NB4 (cell line): Measurements from ENCODE around the gene SIGLEC12.
A peak's percentile ranks its signal among the peaks of the same experiment; 100 is the strongest.

Experiments used
- DNase-seq: peaks from one replicate; pipeline ENCODE4 v3.0.0; 2010; ENCODE audit warnings: low read depth
- H3K4me3 ChIP-seq: one replicate; pipeline ENCODE4 v1.5.1; 2011; ENCODE audit warnings: mild to moderate bottlenecking, low read depth, low read length, moderate library complexity
- CTCF ChIP-seq: IDR thresholded peaks from one replicate; pipeline ENCODE4 v1.5.1; 2012; ENCODE audit warnings: low read depth, low read length
- MYC ChIP-seq: IDR thresholded peaks from 2 replicates; pipeline ENCODE4 v1.6.1; 2011; ENCODE audit warnings: low read depth, low read length
- POLR2A ChIP-seq: IDR thresholded peaks from 2 replicates; pipeline ENCODE4 v1.6.1; 2011; ENCODE audit warnings: mild to moderate bottlenecking; ENCODE audit not compliant: insufficient read length; ENCODE audit errors: extremely low read depth
- TF ChIP-seq, protein P1 (sequence below): IDR thresholded peaks from 2 replicates; pipeline ENCODE4 v1.6.1; 2011; ENCODE audit warnings: low read depth, low read length

Gene SIGLEC12

DNA sequence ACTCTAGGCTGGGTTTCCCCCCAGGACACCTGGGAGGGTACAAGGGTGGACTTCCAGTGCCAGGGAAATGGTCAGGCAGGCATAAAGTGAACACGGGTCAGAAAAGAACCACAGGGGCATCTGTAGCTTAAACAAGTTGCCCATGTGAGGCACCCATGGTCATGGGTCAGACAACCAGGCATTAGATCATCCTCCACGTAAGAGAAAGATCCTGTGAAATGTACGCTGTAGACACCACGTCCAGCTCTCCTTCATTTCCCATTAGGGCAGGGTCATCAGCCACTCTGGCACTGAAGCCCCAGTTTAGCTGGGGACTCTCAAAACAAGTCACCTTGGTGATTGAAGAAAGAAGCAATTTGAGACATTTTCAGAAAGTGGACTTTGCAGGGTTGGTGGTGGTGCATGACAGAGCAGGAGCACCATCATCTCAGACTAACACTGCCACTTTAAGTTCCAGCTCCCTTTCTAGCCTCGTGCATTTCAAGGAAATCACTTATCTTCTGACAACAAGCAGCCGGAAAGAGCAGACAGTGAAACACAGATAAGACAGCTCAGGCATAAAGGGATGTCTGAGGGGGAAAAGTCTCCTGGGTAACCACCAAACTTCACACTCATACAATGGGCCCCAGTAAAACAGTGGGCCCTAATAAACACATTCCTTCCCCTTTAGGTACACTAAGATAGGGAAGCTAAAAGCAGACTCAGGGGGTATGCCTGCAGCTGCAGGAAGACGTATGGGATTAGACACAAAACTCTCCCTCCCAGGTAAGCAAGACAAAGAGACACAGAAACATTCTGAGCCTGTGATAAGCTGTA is 46.0 kb upstream of the SIGLEC12 start:
- DNase-seq: peak; percentile 82
- H3K4me3 ChIP-seq: no peak overlapping the region
- TF ChIP-seq POLR2A (no peak), CTCF (no peak), MYC (peak; percentile 54; the same call in 1 of the 2 replicates)
- TF ChIP-seq, protein P1, sequence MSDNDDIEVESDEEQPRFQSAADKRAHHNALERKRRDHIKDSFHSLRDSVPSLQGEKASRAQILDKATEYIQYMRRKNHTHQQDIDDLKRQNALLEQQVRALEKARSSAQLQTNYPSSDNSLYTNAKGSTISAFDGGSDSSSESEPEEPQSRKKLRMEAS: 0 out of 2 replicates have a peak, but pooled peaks have one; percentile 36

DNA sequence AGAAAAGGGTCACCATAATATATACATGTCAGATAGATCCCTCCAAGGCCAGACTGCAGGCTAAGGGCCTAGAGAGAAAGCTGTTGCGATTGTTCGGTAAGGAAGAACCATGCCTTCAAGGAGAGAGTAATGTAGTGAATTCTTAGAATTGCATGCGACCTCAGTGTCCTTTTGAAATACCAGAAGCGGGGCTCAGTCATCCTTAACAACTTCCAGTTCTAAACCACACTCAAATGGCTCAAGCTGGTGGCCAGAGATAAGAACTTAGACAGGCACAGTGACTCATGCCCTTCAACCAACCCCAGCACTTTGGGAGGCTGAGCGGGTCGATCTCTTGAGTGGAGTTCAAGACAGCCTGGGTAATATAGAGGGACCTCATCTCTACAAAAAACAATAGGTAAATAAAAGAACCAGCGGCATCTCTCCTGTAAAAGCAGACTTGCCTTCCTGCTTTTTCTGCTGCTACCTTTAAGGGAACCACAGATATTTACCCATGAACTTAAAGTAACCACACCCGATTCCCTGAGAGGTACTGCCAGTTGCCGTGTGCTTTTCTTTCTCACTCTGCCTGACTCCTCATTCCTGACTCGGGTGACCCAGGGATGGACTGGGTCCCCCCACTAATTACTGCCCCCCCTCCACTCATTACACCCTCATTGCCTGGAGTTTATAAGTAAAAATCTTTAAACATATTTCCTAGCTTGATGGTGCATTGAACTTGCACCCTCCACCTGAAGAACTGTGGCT is 45.2 kb upstream of the SIGLEC12 start:
- peak; percentile 98 for DNase-seq
- peak overlapping the region; percentile 22 for H3K4me3 ChIP-seq
- peak; percentile 91 for TF ChIP-seq MYC
- no peak for TF ChIP-seq POLR2A
- TF ChIP-seq CTCF: no peak
- TF ChIP-seq, protein P1: peak; percentile 70

DNA sequence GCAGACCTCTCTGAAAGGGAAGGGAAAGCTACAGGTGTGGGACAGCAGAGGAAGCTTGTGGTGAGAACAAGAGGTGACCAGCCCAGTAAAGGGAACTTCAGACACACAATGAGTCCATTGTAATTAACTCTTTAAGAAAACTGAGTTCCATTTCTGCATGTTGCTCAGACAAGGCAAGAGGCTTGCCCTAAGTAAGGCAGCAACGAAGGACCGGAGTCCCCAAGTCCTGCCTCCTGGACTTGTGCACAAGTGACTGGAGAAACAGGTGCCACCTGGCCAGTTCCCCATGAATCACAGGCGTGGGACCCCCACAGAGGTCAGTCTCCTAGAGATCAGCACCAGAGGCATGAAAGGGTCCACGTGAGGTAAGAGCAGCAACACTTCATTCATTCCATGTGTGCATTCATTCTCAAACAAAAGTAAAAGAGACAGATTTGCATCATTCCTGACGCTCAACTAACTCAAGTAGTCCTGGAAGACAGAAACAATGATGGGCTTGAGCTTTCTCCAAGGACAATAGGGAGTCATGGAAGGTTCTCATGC is 44.6 kb upstream of the SIGLEC12 start:
- DNase-seq: peak; percentile 53
- TF ChIP-seq, protein P1: no peak
- no peak overlapping the region for H3K4me3 ChIP-seq

GRCh38 chr19:51544038-51544437 is 42.4 kb upstream of the SIGLEC12 start:
- no peak overlapping the region for H3K4me3 ChIP-seq
- no peak for DNase-seq
- TF ChIP-seq MYC: no peak
- no peak for TF ChIP-seq POLR2A
- TF ChIP-seq CTCF: no peak
- TF ChIP-seq, protein P1: no peak

DNA sequence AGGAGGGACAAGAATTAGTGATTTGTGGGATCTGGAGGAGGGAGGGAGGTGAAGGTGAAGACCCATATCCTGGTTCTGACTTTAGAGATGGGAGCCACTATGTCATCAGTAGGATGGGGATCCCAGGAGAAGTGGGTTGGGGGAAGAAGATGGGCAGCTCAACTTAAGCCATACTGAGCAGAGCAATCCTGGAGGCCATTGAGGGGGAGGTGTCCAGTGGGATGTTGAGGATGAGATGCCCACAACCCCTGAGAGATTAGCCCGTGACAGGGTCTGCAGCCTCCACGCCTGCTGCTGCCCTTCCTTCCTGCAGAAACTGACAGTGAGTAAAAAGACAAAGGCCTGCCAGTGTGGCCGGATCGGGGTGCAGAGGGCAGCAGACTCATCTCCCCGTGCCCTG is 41.1 kb upstream of the SIGLEC12 start:
- TF ChIP-seq MYC (no peak), CTCF (no peak), POLR2A (no peak)
- TF ChIP-seq, protein P1: no peak
- DNase-seq: no peak
- H3K4me3 ChIP-seq: no peak overlapping the region
